Stomach smooth muscle (tissue), 2 donors: Measurements from ENCODE around the gene CUL9.
A peak's percentile ranks its signal among the peaks of the same experiment; 100 is the strongest.

Experiments
- H3K27ac ChIP-seq: one replicate; pipeline ENCODE4 v1.7.0; 2013; ENCODE audit warnings: mild to moderate bottlenecking, low read length, inconsistent platforms
- H3K27me3 ChIP-seq, 2 donors: one replicate each; pipeline ENCODE4 v1.7.0; 2013; ENCODE audit warnings: low read length in 2 of 2; ENCODE audit not compliant: insufficient read depth in 2 of 2, control insufficient read depth in 1 of 2
- H3K36me3 ChIP-seq, 2 donors: one replicate each; pipeline ENCODE4 v1.7.0; 2013; ENCODE audit warnings: low read length in 2 of 2; ENCODE audit not compliant: control insufficient read depth in 2 of 2, insufficient read depth in 2 of 2
- H3K4me1 ChIP-seq: one replicate; pipeline ENCODE4 v1.7.0; 2013; ENCODE audit warnings: low read length; ENCODE audit not compliant: control insufficient read depth, insufficient read depth
- H3K4me3 ChIP-seq, 2 donors: one replicate each; pipeline ENCODE4 v1.7.0; 2013; ENCODE audit warnings: low read length in 2 of 2
- H3K9ac ChIP-seq, 2 donors: one replicate each; pipeline ENCODE4 v1.7.0; 2013; ENCODE audit warnings: low read length in 2 of 2, mild to moderate bottlenecking in 1 of 2
- H3K9me3 ChIP-seq, 2 donors: one replicate each; pipeline ENCODE4 v1.7.0; 2013; ENCODE audit warnings: low read length in 2 of 2; ENCODE audit not compliant: control insufficient read depth in 2 of 2
- donor health status: healthy.
- donor health status: Pancreatic carcinoma.

The CUL9 gene

GRCh38 chr6:43257367-43258145 lies 75.6 kb downstream of the CUL9 start:
- Histone ChIP-seq H3K27me3 (peaks cover 11 to 13% of the 10 kb centered on the region in 2 donors), H3K36me3 (no peaks in the 10 kb centered on the region), H3K4me3 (no peak overlapping the region), H3K9me3 (no peaks in the 10 kb centered on the region), H3K4me1 (no peaks in the 10 kb centered on the region), H3K27ac (no peak overlapping the region), H3K9ac (no peak overlapping the region)

GRCh38 chr6:43258180-43258579 lies 76.2 kb downstream of the CUL9 start:
- no peak overlapping the region for H3K9ac ChIP-seq
- H3K27me3 ChIP-seq: peaks cover 8 to 11% of the 10 kb centered on the region in 2 donors
- no peak overlapping the region for H3K4me3 ChIP-seq
- H3K9me3 ChIP-seq: no peaks in the 10 kb centered on the region
- no peaks in the 10 kb centered on the region for H3K36me3 ChIP-seq
- no peaks in the 10 kb centered on the region for H3K4me1 ChIP-seq
- H3K27ac ChIP-seq: no peak overlapping the region

GRCh38 chr6:43258807-43259686 lies 77.1 kb downstream of the CUL9 start:
- Histone ChIP-seq H3K9me3 (no peaks in the 10 kb centered on the region), H3K36me3 (no peaks in the 10 kb centered on the region), H3K4me1 (no peaks in the 10 kb centered on the region), H3K27ac (no peak overlapping the region), H3K9ac (no peak overlapping the region), H3K4me3 (no peak overlapping the region), H3K27me3 (peaks cover 4 to 6% of the 10 kb centered on the region in 2 donors)

- H3K4me1 ChIP-seq: no peaks in the 10 kb centered on the region
- H3K27me3 ChIP-seq: peaks cover 0 to 3% of the 10 kb centered on the region in 2 donors
- H3K4me3 ChIP-seq: no peak overlapping the region
- H3K9me3 ChIP-seq: no peaks in the 10 kb centered on the region
- H3K36me3 ChIP-seq: no peaks in the 10 kb centered on the region
- no peak overlapping the region for H3K9ac ChIP-seq
- no peak overlapping the region for H3K27ac ChIP-seq
Measured at GRCh38 chr6:43260791-43261190, 78.8 kb downstream of the CUL9 start.

- H3K36me3 ChIP-seq: no peaks in the 10 kb centered on the region
- H3K4me1 ChIP-seq: no peaks in the 10 kb centered on the region
- no peak overlapping the region for H3K27ac ChIP-seq
- H3K27me3 ChIP-seq: peaks cover 0 to 2% of the 10 kb centered on the region in 2 donors
- no peak overlapping the region for H3K9ac ChIP-seq
- no peaks in the 10 kb centered on the region for H3K9me3 ChIP-seq
- no peak overlapping the region for H3K4me3 ChIP-seq
Measured at GRCh38 chr6:43261198-43261597, 79.2 kb downstream of the CUL9 start.

- H3K27ac ChIP-seq: no peak overlapping the region
- no peak overlapping the region for H3K4me3 ChIP-seq
- no peak overlapping the region for H3K9ac ChIP-seq
- H3K9me3 ChIP-seq: no peaks in the 10 kb centered on the region
- no peaks in the 10 kb centered on the region for H3K36me3 ChIP-seq
- H3K27me3 ChIP-seq: peaks cover 0 to 1% of the 10 kb centered on the region in 2 donors
- no peaks in the 10 kb centered on the region for H3K4me1 ChIP-seq
Measured at GRCh38 chr6:43262000-43262779, 80.2 kb downstream of the CUL9 start.

- Histone ChIP-seq H3K4me3 (no peak overlapping the region), H3K27me3 (no peaks in the 10 kb centered on the region), H3K27ac (no peak overlapping the region), H3K9ac (no peak overlapping the region), H3K4me1 (peaks cover 3% of the 10 kb centered on the region), H3K36me3 (no peaks in the 10 kb centered on the region), H3K9me3 (no peaks in the 10 kb centered on the region)
Measured at GRCh38 chr6:43262780-43263313, 80.9 kb downstream of the CUL9 start.

- H3K4me3 ChIP-seq: no peak overlapping the region
- H3K9me3 ChIP-seq: no peaks in the 10 kb centered on the region
- peaks cover 10% of the 10 kb centered on the region for H3K4me1 ChIP-seq
- no peaks in the 10 kb centered on the region for H3K27me3 ChIP-seq
- no peak overlapping the region for H3K27ac ChIP-seq
- H3K9ac ChIP-seq: peak overlapping the region in 1 of 2 donors; percentile 36
- H3K36me3 ChIP-seq: no peaks in the 10 kb centered on the region
Measured at GRCh38 chr6:43263314-43264178, 81.5 kb downstream of the CUL9 start.

- H3K9me3 ChIP-seq: no peaks in the 10 kb centered on the region
- H3K4me3 ChIP-seq: no peak overlapping the region
- no peak overlapping the region for H3K9ac ChIP-seq
- H3K27me3 ChIP-seq: no peaks in the 10 kb centered on the region
- H3K27ac ChIP-seq: no peak overlapping the region
- H3K36me3 ChIP-seq: no peaks in the 10 kb centered on the region
- peaks cover 21% of the 10 kb centered on the region for H3K4me1 ChIP-seq
Measured at GRCh38 chr6:43264599-43265145, 82.7 kb downstream of the CUL9 start.
